ENCODE measurements around the gene ABCC6.
"Not testable (repeated sequence)": the region's sequence is repeated elsewhere in the genome, so short reads cannot be mapped to it uniquely, and the experiment has no call there.

ABCC6 gene

DNA sequence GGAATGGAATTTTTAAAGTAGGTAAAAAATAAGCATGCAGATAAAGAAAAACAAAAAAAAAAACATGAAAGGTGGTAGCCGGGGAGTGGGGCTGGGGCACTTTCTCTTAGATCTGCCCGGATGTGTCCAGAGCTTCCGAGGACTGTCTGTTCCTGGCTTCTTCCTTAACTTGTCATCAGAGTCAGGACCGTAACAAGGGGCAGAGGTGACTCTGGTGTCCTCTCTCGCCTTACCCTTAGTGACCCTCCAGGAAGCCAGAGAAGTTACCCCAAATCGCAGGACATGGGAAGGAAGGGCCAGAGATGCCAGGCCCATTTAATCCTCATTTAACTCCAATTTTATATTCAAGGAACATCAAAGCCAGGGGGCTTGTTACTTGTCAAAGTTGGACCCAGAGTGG, 115.5 kb downstream of the ABCC6 start:
- no peak for DNase-seq

DNA sequence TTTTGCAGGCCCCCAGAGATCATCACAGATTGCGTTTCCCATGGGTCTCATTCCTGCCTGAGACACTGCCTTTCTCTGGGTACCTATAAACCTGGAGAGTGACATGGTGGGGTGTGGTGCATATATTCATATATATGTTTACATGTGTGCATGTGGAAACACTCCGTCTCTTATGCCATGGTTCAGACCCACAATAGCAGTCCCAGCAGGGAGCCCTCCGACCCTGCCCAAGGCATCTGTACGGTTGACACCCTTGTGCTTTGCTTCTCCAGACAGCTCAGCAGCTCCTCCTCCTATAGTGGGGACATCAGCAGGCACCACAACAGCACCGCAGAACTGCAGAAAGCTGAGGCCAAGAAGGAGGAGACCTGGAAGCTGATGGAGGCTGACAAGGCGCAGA, 116.8 kb downstream of the ABCC6 start:
- DNase-seq: no peak

DNA sequence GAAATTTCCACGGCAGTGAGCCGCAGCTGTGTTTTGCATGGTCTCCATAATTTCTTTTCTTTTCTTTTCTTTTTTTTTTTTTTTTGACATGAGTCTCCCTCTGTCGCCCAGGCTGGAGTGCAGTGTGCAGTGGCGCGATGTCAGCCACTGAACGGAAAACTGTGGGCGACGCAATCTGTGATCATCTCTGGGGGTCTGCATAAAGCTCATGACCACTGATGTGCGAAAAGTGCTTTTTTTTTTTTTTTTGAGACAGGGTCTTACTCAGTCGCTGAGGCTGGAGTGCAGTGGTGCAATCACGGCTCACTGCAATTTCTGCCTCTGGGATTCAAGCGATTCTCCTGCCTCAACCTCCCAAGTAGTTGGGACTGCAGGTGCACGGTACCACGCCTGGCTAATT, 117.6 kb downstream of the ABCC6 start:
- DNase-seq: no peak

GRCh38 chr16:16104804-16105141, 118.5 kb downstream of the ABCC6 start:
- not testable (repeated sequence) for DNase-seq

GRCh38 chr16:16104132-16104803, 119.0 kb downstream of the ABCC6 start:
- DNase-seq: not testable (repeated sequence)

DNA sequence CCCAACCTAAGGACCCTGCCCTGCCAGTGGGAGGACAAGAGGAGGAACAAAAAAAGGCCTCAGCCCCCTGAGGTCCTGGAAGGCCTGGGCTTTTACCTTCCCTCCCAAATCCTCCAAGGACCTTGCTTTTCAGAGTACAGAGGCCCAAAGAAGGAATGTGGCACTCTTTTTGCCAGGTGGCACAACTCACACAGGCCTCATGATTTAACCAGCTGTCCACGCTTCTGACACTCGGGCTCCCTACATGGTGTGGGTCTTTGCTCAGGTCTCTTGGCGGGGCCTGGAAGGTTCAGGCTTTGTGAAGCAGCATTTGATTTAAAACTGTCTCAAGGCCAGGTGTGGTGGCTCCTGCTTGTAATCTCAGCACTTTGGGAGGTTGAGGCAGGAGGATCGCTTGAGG, 120.6 kb downstream of the ABCC6 start:
- no peak for DNase-seq

GRCh38 chr16:16101585-16101984, 121.7 kb downstream of the ABCC6 start:
- DNase-seq: no peak

DNA sequence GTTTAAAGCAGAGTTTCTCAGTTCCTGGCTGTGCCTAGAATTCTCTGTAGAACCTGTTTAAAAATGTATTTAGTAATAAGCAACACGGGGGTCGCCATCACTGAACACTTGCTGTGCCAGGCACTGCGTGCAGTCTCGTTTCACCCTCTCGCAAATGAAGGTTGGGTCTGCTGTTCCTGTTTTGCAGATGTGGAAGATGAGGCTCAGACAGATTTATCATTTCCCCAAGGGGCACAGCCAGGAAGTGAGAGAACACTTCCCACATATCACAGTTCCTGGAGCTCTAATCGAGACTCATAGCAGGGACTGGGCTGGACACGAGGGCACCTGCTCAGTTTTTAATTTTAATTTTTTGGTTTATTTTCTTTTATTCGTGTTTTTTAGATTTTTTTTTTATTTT, 122.7 kb downstream of the ABCC6 start:
- DNase-seq: no peak

GRCh38 chr16:16099320-16099719, 124.0 kb downstream of the ABCC6 start:
- DNase-seq: no peak
